ENCODE results near the gene LACTBL1.

DNA sequence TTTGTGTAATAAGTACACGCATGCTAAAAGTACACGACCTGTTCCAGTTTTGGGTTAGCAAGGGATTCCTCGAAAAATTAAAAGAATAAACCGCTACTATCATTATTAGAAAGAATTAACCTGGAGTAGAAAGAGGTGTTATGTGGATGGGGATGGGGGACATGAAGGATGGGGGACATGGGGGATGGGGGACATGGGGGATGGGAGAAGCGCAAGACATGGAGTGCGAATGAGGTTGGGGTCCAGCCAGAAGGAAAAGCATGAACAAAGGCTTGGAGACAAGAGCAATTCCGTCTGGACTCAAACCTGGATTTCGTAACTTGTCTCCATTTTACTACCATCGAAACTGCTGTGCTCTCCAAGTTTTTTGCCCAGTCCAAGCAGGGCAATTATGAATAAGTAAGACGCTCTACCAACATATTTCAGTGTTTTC is 46.0 kb upstream of the LACTBL1 start:
- no peak for TF ChIP-seq ZFX (IDR thresholded peaks at IDR 0.05; ENCODE audit: borderline replicate concordance)
- TF ChIP-seq, protein P1, sequence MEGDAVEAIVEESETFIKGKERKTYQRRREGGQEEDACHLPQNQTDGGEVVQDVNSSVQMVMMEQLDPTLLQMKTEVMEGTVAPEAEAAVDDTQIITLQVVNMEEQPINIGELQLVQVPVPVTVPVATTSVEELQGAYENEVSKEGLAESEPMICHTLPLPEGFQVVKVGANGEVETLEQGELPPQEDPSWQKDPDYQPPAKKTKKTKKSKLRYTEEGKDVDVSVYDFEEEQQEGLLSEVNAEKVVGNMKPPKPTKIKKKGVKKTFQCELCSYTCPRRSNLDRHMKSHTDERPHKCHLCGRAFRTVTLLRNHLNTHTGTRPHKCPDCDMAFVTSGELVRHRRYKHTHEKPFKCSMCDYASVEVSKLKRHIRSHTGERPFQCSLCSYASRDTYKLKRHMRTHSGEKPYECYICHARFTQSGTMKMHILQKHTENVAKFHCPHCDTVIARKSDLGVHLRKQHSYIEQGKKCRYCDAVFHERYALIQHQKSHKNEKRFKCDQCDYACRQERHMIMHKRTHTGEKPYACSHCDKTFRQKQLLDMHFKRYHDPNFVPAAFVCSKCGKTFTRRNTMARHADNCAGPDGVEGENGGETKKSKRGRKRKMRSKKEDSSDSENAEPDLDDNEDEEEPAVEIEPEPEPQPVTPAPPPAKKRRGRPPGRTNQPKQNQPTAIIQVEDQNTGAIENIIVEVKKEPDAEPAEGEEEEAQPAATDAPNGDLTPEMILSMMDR (IDR thresholded peaks at IDR 0.05) = no peak

All from 22Rv1 (cell line).